CD4-positive, alpha-beta memory T cell (primary cell): ENCODE measurements around the gene AKAP13. TPM values are rescaled to one million over a fixed set of nuclear protein-coding genes. Genes with fewer than 3 reads are reported as not detected.

Source experiments
- CTCF ChIA-PET: fragments of 350-600 bp; sonication (Branson Sonifier 250); formaldehyde crosslinking; loops from one replicate; lab custom pipeline; 2021; ENCODE audit warnings: inconsistent platforms; ENCODE audit not compliant: partially characterized antibody; lab: Charles Lee
- POLR2A ChIA-PET: fragments of 350-600 bp; sonication (Branson Sonifier 250); formaldehyde crosslinking; loops from one replicate; lab custom pipeline; 2021; ENCODE audit not compliant: partially characterized antibody; lab: Charles Lee
- DNase-seq, 5 donors: peaks; one replicate each; pipeline versions ENCODE4 v3.0.0 to v3.0.0-alpha.2; 2020 to 2022; ENCODE audit warnings: mixed read lengths in 1 of 5
- H3K27ac ChIP-seq: one replicate; pipeline ENCODE4 v1.7.0; 2013; ENCODE audit warnings: low read depth, low read length
- H3K27me3 ChIP-seq: 2 replicates; pipeline ENCODE4 v1.7.0; 2013; ENCODE audit warnings: mild to moderate bottlenecking, low read length, moderate library complexity; ENCODE audit not compliant: insufficient read depth
- H3K36me3 ChIP-seq: 2 replicates; pipeline ENCODE4 v1.7.0; 2013; ENCODE audit warnings: mild to moderate bottlenecking, low read length, moderate library complexity; ENCODE audit not compliant: insufficient read depth
- H3K4me1 ChIP-seq: 2 replicates; pipeline ENCODE4 v1.7.0; 2013; ENCODE audit warnings: mild to moderate bottlenecking, low read length, moderate library complexity; ENCODE audit not compliant: insufficient read depth
- H3K4me3 ChIP-seq, 2 donors: one replicate each; pipeline ENCODE4 v1.7.0; 2013; ENCODE audit warnings: low read length in 2 of 2, mild to moderate bottlenecking in 1 of 2
- H3K9me3 ChIP-seq, 2 donors: one replicate each; pipeline ENCODE4 v1.7.0; 2013; ENCODE audit warnings: low read length in 2 of 2, control low read depth in 1 of 2; ENCODE audit not compliant: control insufficient read depth in 1 of 2
- H3K27ac Mint-ChIP-seq, 7 donors: one replicate each; pipeline ENCODE4 v1.8.0; 2020 to 2021; ENCODE audit warnings: mixed read lengths in 7 of 7, mild to moderate bottlenecking in 6 of 7, inconsistent platforms in 3 of 7, moderate library complexity in 3 of 7
- H3K27me3 Mint-ChIP-seq, 2 donors: one replicate each; pipeline ENCODE4 v1.8.0; 2020 to 2021; ENCODE audit warnings: mixed read lengths in 2 of 2
- H3K36me3 Mint-ChIP-seq, 2 donors: one replicate each; pipeline ENCODE4 v1.8.0; 2020 to 2021; ENCODE audit warnings: mixed read lengths in 2 of 2, inconsistent platforms in 1 of 2, mild to moderate bottlenecking in 1 of 2
- H3K4me1 Mint-ChIP-seq, 4 donors: one replicate each; pipeline ENCODE4 v1.8.0; 2020 to 2021; ENCODE audit warnings: mixed read lengths in 4 of 4, mild to moderate bottlenecking in 1 of 4
- H3K4me3 Mint-ChIP-seq, 8 donors: one replicate each; pipeline ENCODE4 v1.8.0; 2020 to 2021; ENCODE audit warnings: mixed read lengths in 8 of 8, mild to moderate bottlenecking in 7 of 8, moderate library complexity in 6 of 8, inconsistent platforms in 3 of 8
- H3K9me3 Mint-ChIP-seq, 8 donors: one replicate each; pipeline ENCODE4 v1.8.0; 2020 to 2021; ENCODE audit warnings: mixed read lengths in 8 of 8, mild to moderate bottlenecking in 5 of 8, inconsistent platforms in 3 of 8, moderate library complexity in 1 of 8
- intact Hi-C: fragments of 100-400 bp; cut with micrococcal nuclease; formaldehyde crosslinking; loops from one replicate; pipeline ENCODE4 v1.15.1; 2023
- polyA plus RNA-seq, 2 donors: library from polyadenylated mRNA; unstranded; fragments of 300-500 nt; fragmentation: Illumina TruSeq; gene quantifications; one replicate each; pipeline ENCODE4 v1.2.3, GENCODE V29; 2021
- total RNA-seq, 2 experiments: library from RNA; stranded (reverse); gene quantifications; one replicate each; pipeline ENCODE4 v1.2.3, GENCODE V29; 2021

The AKAP13 gene
- total and polyA plus RNA-seq, 4 experiments from 2014 or later, result 68.7 to 319 (median 247) TPM

DNA sequence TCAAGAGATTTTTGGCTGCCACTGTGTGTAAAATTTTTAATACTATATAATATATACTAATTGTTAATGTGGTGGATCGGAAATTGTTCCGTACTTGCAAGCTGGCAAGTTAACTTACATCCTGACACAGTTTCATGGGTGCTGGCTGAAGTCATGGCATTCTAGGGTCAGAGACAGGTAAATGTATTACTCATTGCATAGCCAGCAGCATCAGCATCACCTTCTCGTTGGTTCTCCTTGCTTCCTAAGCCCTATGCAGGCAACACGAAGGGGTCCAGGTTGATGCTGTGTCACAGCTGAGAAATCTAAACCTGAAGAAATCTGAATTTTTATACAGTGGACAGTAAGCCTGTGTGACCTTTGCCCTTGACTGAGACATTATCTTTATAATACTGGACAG lies 251.6 kb downstream of the AKAP13 start:
- Mint-ChIP-seq H3K36me3 (peaks cover 19 to 22% of the 10 kb centered on the region in 2 donors), H3K4me1 (peaks cover 31 to 50% (median 42%) of the 10 kb centered on the region in 4 donors), H3K9me3 (peaks cover 0 to 1% (median 0%) of the 10 kb centered on the region in 8 donors), H3K27me3 (no peaks in the 10 kb centered on the region), H3K4me3 (no peak overlapping the region), H3K27ac (peak overlapping the region in 1 of 7 donors; percentile 37)
- Histone ChIP-seq H3K4me3 (no peak overlapping the region), H3K27ac (no peak overlapping the region), H3K4me1 (peaks cover 23% of the 10 kb centered on the region), H3K9me3 (no peaks in the 10 kb centered on the region), H3K27me3 (no peaks in the 10 kb centered on the region), H3K36me3 (no peaks in the 10 kb centered on the region)
- intact Hi-C loops, result no loop called here
- ChIA-PET CTCF (no interaction called here), POLR2A (no interaction called here)
- DNase-seq, result no peak

- intact Hi-C loops, result no loop called here
- H3K4me3 Mint-ChIP-seq, result no peak overlapping the region
- H3K27me3 Mint-ChIP-seq, result no peaks in the 10 kb centered on the region
- H3K9me3 Mint-ChIP-seq, result peaks cover 0 to 1% (median 0%) of the 10 kb centered on the region in 8 donors
- ChIA-PET CTCF (interaction anchor here (0.7 to 1.2 kb wide), 2 partner anchors 78 to 96 kb away, joined by 3 read pairs; no protein-coding TSS in a partner anchor), POLR2A (no interaction called here)
- H3K9me3 ChIP-seq, result no peaks in the 10 kb centered on the region
- peaks cover 18% of the 10 kb centered on the region for H3K4me1 ChIP-seq
- H3K27ac Mint-ChIP-seq, result peak overlapping the region in 3 of 7 donors; percentile 23 to 57 (median 53)
- peaks cover under 1% of the 10 kb centered on the region for H3K36me3 ChIP-seq
- H3K27me3 ChIP-seq, result no peaks in the 10 kb centered on the region
- H3K36me3 Mint-ChIP-seq, result peaks cover 14 to 23% of the 10 kb centered on the region in 2 donors
- H3K4me3 ChIP-seq, result no peak overlapping the region
- DNase-seq, result no peak
- H3K4me1 Mint-ChIP-seq, result peaks cover 19 to 42% (median 34%) of the 10 kb centered on the region in 4 donors
- H3K27ac ChIP-seq, result no peak overlapping the region
Observed at GRCh38 chr15:85633859-85634258, 253.5 kb downstream of the AKAP13 start.

DNA sequence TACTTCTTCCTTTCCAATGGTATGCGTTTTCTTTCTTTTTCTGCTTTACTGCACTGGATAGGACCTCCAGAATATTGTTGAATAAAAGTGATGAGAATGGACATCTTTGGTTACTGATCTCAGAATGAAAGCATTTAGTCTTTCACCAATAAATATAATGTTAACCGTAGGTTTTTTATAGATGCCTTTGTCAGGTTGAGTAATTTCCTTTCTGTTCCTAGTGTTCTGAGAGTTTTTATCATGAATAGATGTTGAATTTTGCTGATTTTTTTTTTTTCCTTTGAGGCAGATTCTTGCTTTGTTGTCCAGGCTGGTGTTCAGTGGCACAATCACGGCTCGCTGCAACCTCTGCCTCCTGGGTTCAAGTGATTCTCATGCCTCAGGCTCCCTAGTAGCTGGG lies 255.9 kb downstream of the AKAP13 start:
- peaks cover 18% of the 10 kb centered on the region for H3K4me1 ChIP-seq
- H3K4me3 ChIP-seq, result no peak overlapping the region
- H3K36me3 ChIP-seq, result peaks cover 17% of the 10 kb centered on the region
- peaks cover 27 to 31% of the 10 kb centered on the region in 2 donors for H3K36me3 Mint-ChIP-seq
- intact Hi-C loops, result no loop called here
- H3K9me3 ChIP-seq, result no peaks in the 10 kb centered on the region
- H3K27ac Mint-ChIP-seq, result peak overlapping the region in 1 of 7 donors; percentile 57
- POLR2A ChIA-PET, result no interaction called here
- DNase-seq, result no peak
- H3K4me1 Mint-ChIP-seq, result peaks cover 15 to 34% (median 29%) of the 10 kb centered on the region in 4 donors
- CTCF ChIA-PET, result no interaction called here
- H3K27me3 ChIP-seq, result no peaks in the 10 kb centered on the region
- no peak overlapping the region for H3K4me3 Mint-ChIP-seq
- H3K27me3 Mint-ChIP-seq, result no peaks in the 10 kb centered on the region
- H3K27ac ChIP-seq, result no peak overlapping the region
- H3K9me3 Mint-ChIP-seq, result no peaks in the 10 kb centered on the region

DNA sequence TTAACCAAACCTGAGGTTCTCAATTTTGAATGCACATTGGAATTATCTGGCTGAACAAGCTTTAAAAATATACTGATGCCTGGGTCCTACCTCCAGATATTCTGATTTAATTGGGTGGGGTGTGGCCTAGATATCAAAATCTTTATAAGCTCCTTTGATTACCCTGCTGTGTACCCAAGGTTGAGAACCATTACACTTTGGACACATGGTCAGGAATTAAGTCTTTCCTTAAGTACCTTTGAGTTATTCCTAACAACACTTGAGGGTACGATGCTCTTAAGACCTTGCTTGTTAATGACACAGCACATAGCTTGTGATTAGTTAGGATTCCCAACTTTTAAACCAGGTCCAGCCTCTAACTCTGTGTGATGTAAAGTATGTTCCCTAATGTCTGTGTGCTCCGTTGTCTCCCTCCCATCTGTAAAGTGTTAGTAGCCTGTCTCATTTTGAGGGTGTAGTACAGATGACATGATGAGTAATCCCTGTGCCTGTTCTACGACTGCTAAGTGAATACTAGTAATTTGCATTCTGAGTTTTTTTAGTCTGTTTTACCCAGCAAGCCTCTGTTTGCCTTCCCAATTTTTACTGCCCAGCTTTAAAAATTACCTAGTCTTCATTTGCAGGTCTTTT lies 259.5 kb downstream of the AKAP13 start:
- H3K27ac ChIP-seq, result no peak overlapping the region
- no peak for DNase-seq
- H3K36me3 ChIP-seq, result peaks cover 29% of the 10 kb centered on the region
- H3K36me3 Mint-ChIP-seq, result peaks cover 35 to 52% of the 10 kb centered on the region in 2 donors
- peaks cover 20 to 37% (median 34%) of the 10 kb centered on the region in 4 donors for H3K4me1 Mint-ChIP-seq
- no peaks in the 10 kb centered on the region for H3K27me3 Mint-ChIP-seq
- H3K4me3 ChIP-seq, result no peak overlapping the region
- intact Hi-C loops, result no loop called here
- H3K9me3 Mint-ChIP-seq, result no peaks in the 10 kb centered on the region
- H3K4me3 Mint-ChIP-seq, result no peak overlapping the region
- H3K9me3 ChIP-seq, result no peaks in the 10 kb centered on the region
- ChIA-PET POLR2A (interaction anchor here (0.7 to 1.7 kb wide), 2 partner anchors 14 to 21 kb away, joined by 3 to 8 read pairs; no protein-coding TSS in a partner anchor), CTCF (interaction anchor here (1.4 to 1.7 kb wide), 2 partner anchors 10 to 32 kb away, joined by 3 read pairs; no protein-coding TSS in a partner anchor)
- peak overlapping the region in 4 of 7 donors; percentile 15 to 66 (median 38) for H3K27ac Mint-ChIP-seq
- peaks cover 12% of the 10 kb centered on the region for H3K4me1 ChIP-seq
- no peaks in the 10 kb centered on the region for H3K27me3 ChIP-seq

DNA sequence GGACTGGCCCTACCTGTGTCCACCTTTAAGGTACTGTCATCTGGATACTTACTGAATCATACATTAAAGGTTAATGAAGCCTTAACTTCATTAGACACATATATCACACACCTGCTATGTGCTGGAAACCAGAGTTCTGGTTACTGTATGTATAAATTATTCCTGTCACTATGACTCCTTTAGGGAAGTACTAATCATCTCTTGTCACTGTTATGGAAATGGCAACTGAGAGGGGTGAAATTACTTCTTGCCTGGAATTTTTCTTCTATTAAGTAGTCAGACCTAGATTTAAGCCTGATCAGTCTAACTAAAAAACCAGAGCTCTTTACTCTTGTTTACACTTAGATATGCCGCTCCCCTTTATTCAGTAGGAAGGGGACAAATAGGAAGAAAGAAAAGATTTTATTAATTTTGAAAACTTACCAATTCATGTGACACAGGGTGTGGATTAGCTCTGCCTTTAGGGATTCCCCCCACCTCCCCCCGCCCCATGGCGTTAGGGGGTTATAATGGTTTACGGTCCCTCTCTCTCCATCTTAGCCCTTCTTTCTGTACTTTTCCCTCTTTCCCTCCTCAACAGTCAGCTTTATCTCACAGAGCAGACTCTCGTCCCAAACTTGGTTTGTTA lies 261.8 kb downstream of the AKAP13 start:
- POLR2A ChIA-PET, result interaction anchor here (1.5 kb wide), 1 partner anchor 17 kb away, joined by 4 read pairs; no protein-coding TSS in a partner anchor
- H3K9me3 Mint-ChIP-seq, result no peaks in the 10 kb centered on the region
- intact Hi-C loops, result no loop called here
- H3K27me3 ChIP-seq, result no peaks in the 10 kb centered on the region
- peaks cover 46 to 63% of the 10 kb centered on the region in 2 donors for H3K36me3 Mint-ChIP-seq
- CTCF ChIA-PET, result interaction anchor here (1.4 kb wide), 1 partner anchor 24 kb away, joined by 3 read pairs; no protein-coding TSS in a partner anchor
- no peak overlapping the region for H3K27ac Mint-ChIP-seq
- DNase-seq, result no peak
- peaks cover 26% of the 10 kb centered on the region for H3K4me1 ChIP-seq
- H3K36me3 ChIP-seq, result peaks cover 35% of the 10 kb centered on the region
- H3K4me3 ChIP-seq, result no peak overlapping the region
- no peak overlapping the region for H3K27ac ChIP-seq
- no peaks in the 10 kb centered on the region for H3K27me3 Mint-ChIP-seq
- peaks cover 32 to 44% (median 44%) of the 10 kb centered on the region in 4 donors for H3K4me1 Mint-ChIP-seq
- H3K4me3 Mint-ChIP-seq, result no peak overlapping the region
- no peaks in the 10 kb centered on the region for H3K9me3 ChIP-seq

DNA sequence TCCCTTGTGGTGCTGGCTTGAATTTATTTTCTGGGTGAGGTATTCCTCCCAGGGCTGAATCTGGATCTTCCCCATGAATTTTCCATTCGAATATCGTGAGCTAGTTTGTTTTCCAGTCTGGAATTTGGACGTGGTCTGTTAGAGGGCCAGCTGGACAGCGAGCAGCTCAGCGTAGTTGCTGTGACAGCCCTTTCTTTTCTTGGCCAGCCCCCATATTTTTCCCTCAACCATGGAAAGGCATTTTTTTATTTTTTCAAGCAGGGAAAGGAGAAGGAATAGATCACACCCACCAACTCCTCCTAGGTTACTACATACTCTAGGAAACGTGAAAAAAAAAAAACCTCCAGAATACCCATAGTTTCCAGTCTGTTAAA lies 262.3 kb downstream of the AKAP13 start:
- intact Hi-C loops, result no loop called here
- no peaks in the 10 kb centered on the region for H3K27me3 Mint-ChIP-seq
- H3K4me3 Mint-ChIP-seq, result no peak overlapping the region
- H3K36me3 Mint-ChIP-seq, result peaks cover 44 to 62% of the 10 kb centered on the region in 2 donors
- ChIA-PET POLR2A (interaction anchor here (1.5 kb wide), 1 partner anchor 18 kb away, joined by 4 read pairs; no protein-coding TSS in a partner anchor), CTCF (interaction anchor here (1.4 kb wide), 1 partner anchor 24 kb away, joined by 3 read pairs; no protein-coding TSS in a partner anchor)
- no peak overlapping the region for H3K27ac Mint-ChIP-seq
- peaks cover 26% of the 10 kb centered on the region for H3K4me1 ChIP-seq
- no peak overlapping the region for H3K4me3 ChIP-seq
- H3K9me3 Mint-ChIP-seq, result no peaks in the 10 kb centered on the region
- H3K4me1 Mint-ChIP-seq, result peaks cover 31 to 46% (median 42%) of the 10 kb centered on the region in 4 donors
- no peaks in the 10 kb centered on the region for H3K9me3 ChIP-seq
- DNase-seq, result no peak
- peaks cover 35% of the 10 kb centered on the region for H3K36me3 ChIP-seq
- H3K27me3 ChIP-seq, result no peaks in the 10 kb centered on the region
- no peak overlapping the region for H3K27ac ChIP-seq
